Gastrocnemius medialis (tissue), 4 donors: ENCODE data around the gene ADARB2. TPM values are rescaled to one million over a fixed set of nuclear protein-coding genes. Genes with fewer than 3 reads are reported as not detected.

Experiments used
- ATAC-seq, 2 donors: fragments of 150-250 bp; one replicate each; pipeline ENCODE4 v1.9.1; 2016
- DNase-seq, 2 donors: peaks; one replicate each; pipeline ENCODE4 v3.0.0-alpha.2; 2019
- H3K27ac ChIP-seq, 4 donors: fragments of 200-600 bp; sonication (generic); 1 replicate in 1 of 4; 2 replicates in 3 of 4; pipeline ENCODE4 v1.5.1; 2016 to 2018; ENCODE audit warnings: mild to moderate bottlenecking in 2 of 4, moderate library complexity in 1 of 4
- H3K27me3 ChIP-seq, 3 donors: fragments of 200-600 bp; sonication (generic) in 2 of 3; 1 replicate in 1 of 3; 2 replicates in 2 of 3; pipeline versions ENCODE4 v1.5.1 to v1.6.0; 2016 to 2019; ENCODE audit warnings: mild to moderate bottlenecking in 1 of 3, moderate library complexity in 1 of 3
- H3K36me3 ChIP-seq, 2 donors: fragments of 200-600 bp; sonication (generic) in 1 of 2; one replicate each; pipeline ENCODE4 v1.5.1; 2017 to 2018
- H3K4me1 ChIP-seq, 2 donors: fragments of 200-600 bp; sonication (generic) in 1 of 2; one replicate each; pipeline ENCODE4 v1.5.1; 2016 to 2017; ENCODE audit warnings: mild to moderate bottlenecking in 2 of 2
- H3K4me3 ChIP-seq, 4 donors: fragments of 200-600 bp; sonication (generic) in 3 of 4; 1 replicate in 1 of 4; 2 replicates in 3 of 4; pipeline ENCODE4 v1.5.1; 2016 to 2019; ENCODE audit warnings: mild to moderate bottlenecking in 2 of 4
- H3K9me3 ChIP-seq, 3 donors: fragments of 200-600 bp; sonication (generic) in 2 of 3; 1 replicate in 1 of 3; 2 replicates in 2 of 3; pipeline ENCODE4 v1.5.1; 2016 to 2019
- POLR2A ChIP-seq, 2 donors: fragments of 450-650 bp; IDR thresholded peaks; one replicate each; pipeline ENCODE4 v1.6.1; 2017; ENCODE audit warnings: antibody characterized with exemption in 2 of 2, mild to moderate bottlenecking in 2 of 2, moderate library complexity in 2 of 2
- in situ Hi-C, 4 donors: fragments of 200-750 bp; cut with MboI; loops; one replicate each; pipeline versions ENCODE4 v1.15.0 to v1.8.0; 2017; ENCODE audit warnings: low sequenced_read_pairs in 4 of 4
- intact Hi-C: fragments of 100-400 bp; cut with DNase I; formaldehyde crosslinking; loops from one replicate; pipeline ENCODE4 v1.15.1; 2023; ENCODE audit warnings: low total_unique reads
- total RNA-seq, 4 donors: library from RNA; depleted of rRNA; stranded (reverse); fragments of >200 nt; gene quantifications; one replicate each; pipeline versions ENCODE4 v1.1.0 to v1.2.3, GENCODE V29; 2016
- TF ChIP-seq, protein P1 (sequence below), 5 experiments: fragments of 450-650 bp in 3 of 5; fragments of 200-600 bp in 2 of 5; sonication (generic) in 2 of 5; IDR thresholded peaks in 4 of 5; conservative IDR thresholded peaks in 1 of 5; 1 replicate in 4 of 5; 2 replicates in 1 of 5; pipeline ENCODE4 v1.5.1; 2016 to 2019; ENCODE audit warnings: antibody characterized with exemption in 5 of 5, mild to moderate bottlenecking in 3 of 5, moderate library complexity in 3 of 5

Gene ADARB2
- total RNA-seq, 4 donors from 2014 or later: 0.07 to 0.87 (median 0.10) TPM

DNA sequence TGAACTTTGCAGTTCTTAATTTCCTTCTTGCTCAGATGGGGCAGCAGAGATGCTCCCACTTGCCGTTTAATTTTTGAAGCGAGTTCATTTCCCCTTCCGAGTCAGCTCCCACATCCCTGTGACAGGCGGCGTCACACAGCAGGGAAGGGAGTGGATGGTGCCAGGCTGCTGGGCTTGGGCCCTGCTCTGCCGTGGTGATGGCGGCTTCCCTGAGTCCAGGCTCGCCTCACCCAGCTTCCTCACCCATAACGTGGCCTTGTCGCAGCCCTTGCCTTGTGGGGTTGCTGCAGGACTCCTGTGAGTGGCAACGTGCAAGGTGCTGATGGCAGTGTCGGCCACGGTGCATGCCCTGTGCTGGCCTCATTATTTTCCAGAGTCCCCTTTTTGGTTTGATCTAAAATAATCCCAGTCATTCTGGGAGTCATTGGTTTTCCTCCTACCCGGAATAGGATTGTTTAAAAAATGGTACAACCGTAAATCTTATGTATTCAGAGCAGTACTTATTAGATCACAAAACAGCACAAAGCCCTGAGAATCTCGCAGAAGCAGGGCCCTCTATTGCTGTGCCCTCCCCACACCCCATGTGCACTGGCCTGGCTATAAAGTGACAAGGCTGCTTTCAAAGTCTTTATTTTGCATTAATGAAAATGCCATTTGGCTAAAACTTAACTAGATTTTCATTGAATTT lies 421.1 kb downstream of the ADARB2 start:
- peaks cover 0 to 1% (median 0%) of the 10 kb centered on the region in 3 donors for H3K27me3 ChIP-seq
- H3K4me1 ChIP-seq: no peaks in the 10 kb centered on the region
- no peak overlapping the region for H3K27ac ChIP-seq
- no peak overlapping the region for H3K4me3 ChIP-seq
- intact Hi-C loops (no loop called here), in situ Hi-C loops (no loop called here)
- TF ChIP-seq, protein P1, sequence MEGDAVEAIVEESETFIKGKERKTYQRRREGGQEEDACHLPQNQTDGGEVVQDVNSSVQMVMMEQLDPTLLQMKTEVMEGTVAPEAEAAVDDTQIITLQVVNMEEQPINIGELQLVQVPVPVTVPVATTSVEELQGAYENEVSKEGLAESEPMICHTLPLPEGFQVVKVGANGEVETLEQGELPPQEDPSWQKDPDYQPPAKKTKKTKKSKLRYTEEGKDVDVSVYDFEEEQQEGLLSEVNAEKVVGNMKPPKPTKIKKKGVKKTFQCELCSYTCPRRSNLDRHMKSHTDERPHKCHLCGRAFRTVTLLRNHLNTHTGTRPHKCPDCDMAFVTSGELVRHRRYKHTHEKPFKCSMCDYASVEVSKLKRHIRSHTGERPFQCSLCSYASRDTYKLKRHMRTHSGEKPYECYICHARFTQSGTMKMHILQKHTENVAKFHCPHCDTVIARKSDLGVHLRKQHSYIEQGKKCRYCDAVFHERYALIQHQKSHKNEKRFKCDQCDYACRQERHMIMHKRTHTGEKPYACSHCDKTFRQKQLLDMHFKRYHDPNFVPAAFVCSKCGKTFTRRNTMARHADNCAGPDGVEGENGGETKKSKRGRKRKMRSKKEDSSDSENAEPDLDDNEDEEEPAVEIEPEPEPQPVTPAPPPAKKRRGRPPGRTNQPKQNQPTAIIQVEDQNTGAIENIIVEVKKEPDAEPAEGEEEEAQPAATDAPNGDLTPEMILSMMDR (IDR thresholded peaks at IDR 0.05 in 4 of 5, conservative IDR thresholded peaks at IDR 0.05 in 1 of 5): no peak
- no peak for TF ChIP-seq POLR2A (IDR thresholded peaks at IDR 0.05)
- H3K9me3 ChIP-seq: no peaks in the 10 kb centered on the region
- ATAC-seq (no peak), DNase-seq (no peak)
- no peaks in the 10 kb centered on the region for H3K36me3 ChIP-seq

DNA sequence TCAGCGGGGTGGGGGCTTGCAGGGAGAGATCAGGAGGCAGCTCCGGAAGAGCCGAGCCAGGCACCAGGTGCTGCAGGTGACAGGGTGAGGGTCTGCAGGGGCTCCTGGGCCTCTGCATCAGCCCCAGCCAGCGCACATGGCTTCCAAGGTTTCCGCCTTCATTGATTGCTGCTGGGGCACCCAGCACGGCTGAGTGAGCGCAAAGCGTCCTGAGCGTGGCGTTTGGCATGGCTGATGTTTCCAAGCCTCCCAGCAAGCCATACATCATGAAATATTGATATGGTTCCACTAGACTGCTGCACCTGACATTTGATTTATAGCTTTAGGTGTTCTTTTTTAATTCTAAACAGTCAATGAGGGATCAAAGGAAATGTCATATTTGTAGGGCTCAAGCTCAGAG lies 422.1 kb downstream of the ADARB2 start:
- DNase-seq (no peak), ATAC-seq (no peak)
- H3K4me3 ChIP-seq: no peak overlapping the region
- H3K27ac ChIP-seq: no peak overlapping the region
- no peaks in the 10 kb centered on the region for H3K36me3 ChIP-seq
- TF ChIP-seq, protein P1 (IDR thresholded peaks at IDR 0.05 in 4 of 5, conservative IDR thresholded peaks at IDR 0.05 in 1 of 5): no peak
- TF ChIP-seq POLR2A (IDR thresholded peaks at IDR 0.05): no peak
- no peaks in the 10 kb centered on the region for H3K4me1 ChIP-seq
- in situ Hi-C loops (no loop called here), intact Hi-C loops (no loop called here)
- H3K9me3 ChIP-seq: no peaks in the 10 kb centered on the region
- H3K27me3 ChIP-seq: no peaks in the 10 kb centered on the region

DNA sequence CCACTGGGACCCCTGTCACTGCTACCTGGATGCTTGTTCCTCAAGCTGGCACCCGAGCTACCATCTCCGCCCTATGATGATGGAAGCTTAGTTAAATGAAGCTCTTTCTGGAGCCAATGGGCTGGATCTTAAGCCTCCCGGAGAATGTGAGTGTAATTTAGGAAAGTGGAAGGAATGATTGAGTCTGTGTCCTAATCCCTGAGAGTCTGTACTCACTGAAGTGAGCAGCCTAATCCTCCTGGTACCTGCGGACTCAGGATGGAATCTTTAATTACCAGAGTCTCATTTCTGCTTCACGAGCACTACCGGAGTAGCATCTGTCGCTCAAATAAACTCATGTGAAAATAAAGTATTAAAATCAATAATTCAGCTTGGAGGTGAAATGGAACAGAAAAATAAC lies 425.6 kb downstream of the ADARB2 start:
- H3K27ac ChIP-seq: no peak overlapping the region
- no peaks in the 10 kb centered on the region for H3K4me1 ChIP-seq
- H3K27me3 ChIP-seq: no peaks in the 10 kb centered on the region
- in situ Hi-C loops: no loop called here
- ATAC-seq (no peak), DNase-seq (no peak)
- TF ChIP-seq POLR2A (IDR thresholded peaks at IDR 0.05): no peak
- TF ChIP-seq, protein P1 (IDR thresholded peaks at IDR 0.05 in 4 of 5, conservative IDR thresholded peaks at IDR 0.05 in 1 of 5): no peak
- no peak overlapping the region for H3K4me3 ChIP-seq
- no peaks in the 10 kb centered on the region for H3K9me3 ChIP-seq
- intact Hi-C loops: no loop called here
- H3K36me3 ChIP-seq: no peaks in the 10 kb centered on the region

DNA sequence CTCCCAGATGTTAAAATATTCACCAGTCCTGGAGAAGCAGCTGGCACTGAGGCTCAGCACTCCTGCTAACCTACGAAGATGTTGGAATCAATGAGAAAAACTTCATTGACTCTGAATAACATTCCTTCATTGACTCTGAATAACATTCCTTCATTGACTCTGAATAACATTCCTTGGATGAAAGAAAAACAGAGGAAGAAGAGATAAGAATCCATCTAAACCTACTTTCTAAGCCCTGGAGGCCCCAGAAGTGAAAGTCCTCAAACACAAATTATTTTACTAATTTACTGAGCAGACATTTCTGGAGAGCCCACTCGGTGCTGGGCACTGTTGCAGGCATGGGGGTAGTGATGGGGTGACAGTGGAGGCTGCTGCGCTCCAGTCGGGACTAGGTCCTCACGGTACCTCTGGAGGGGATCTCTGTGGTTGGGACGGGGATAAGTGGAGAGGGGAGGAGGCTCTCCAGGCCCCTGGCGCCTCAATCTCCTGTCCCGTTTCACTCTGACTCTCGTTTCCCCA lies 427.0 kb downstream of the ADARB2 start:
- Histone ChIP-seq H3K36me3 (no peaks in the 10 kb centered on the region), H3K4me1 (no peaks in the 10 kb centered on the region), H3K9me3 (no peaks in the 10 kb centered on the region), H3K27me3 (no peaks in the 10 kb centered on the region), H3K4me3 (no peak overlapping the region), H3K27ac (no peak overlapping the region)
- intact Hi-C loops (no loop called here), in situ Hi-C loops (no loop called here)
- TF ChIP-seq, protein P1 (IDR thresholded peaks at IDR 0.05 in 4 of 5, conservative IDR thresholded peaks at IDR 0.05 in 1 of 5): no peak
- TF ChIP-seq POLR2A (IDR thresholded peaks at IDR 0.05): no peak
- ATAC-seq (no peak), DNase-seq (no peak)
